HepG2 (cell line): ENCODE results near the gene PPP3CB. TPM values are rescaled to one million over a fixed set of nuclear protein-coding genes. Genes with fewer than 3 reads are reported as not detected.

Source experiments
- ATAC-seq: fragments of 200-7000 bp; cut with Tn5 transposase; 3 replicates; pipeline ENCODE4 v1.9.1; 2020; ENCODE audit warnings: mild to moderate bottlenecking, moderate library complexity
- BruUV-seq: library from RNA; stranded (reverse); fragments of 400-500 nt; replicated peaks from 2 replicates; lab custom pipeline; 2021; lab: Mats Ljungman, UMichigan
- CTCF ChIA-PET: fragments of 300-600 bp; formaldehyde crosslinking; extraction: SDS; loops from one replicate; lab custom pipeline; 2021; ENCODE audit warnings: low total read pairs, inconsistent platforms, low intra/inter-chr PET ratio; lab: Yijun Ruan, JAX
- POLR2A ChIA-PET: fragments of 350-600 bp; sonication (Branson Sonifier 250); formaldehyde crosslinking; loops from one replicate; lab custom pipeline; 2020; ENCODE audit warnings: antibody characterized with exemption, inconsistent platforms; lab: Yijun Ruan, JAX
- DNase-seq: peaks from one replicate; pipeline ENCODE4 v3.0.0-alpha.2; 2015; ENCODE audit warnings: low spot score
- FAIRE-seq: peaks from 3 replicates; lab custom pipeline; 2011; peaks lifted over from hg19 to GRCh38; lab: Jason Lieb, UNC
- H2AFZ ChIP-seq: one replicate; pipeline ENCODE4 v1.6.1; 2011; ENCODE audit warnings: low read length, inconsistent platforms
- H3K27ac ChIP-seq: fragments of 300-600 bp; 3 replicates; pipeline ENCODE4 v1.8.0; 2011; ENCODE audit warnings: mixed run types, mild to moderate bottlenecking, mixed read lengths, low read length, inconsistent platforms; ENCODE audit not compliant: insufficient read depth; ENCODE audit errors: extremely low read length
- H3K27me3 ChIP-seq, 2 experiments: fragments of 200-600 bp in 1 of 2; 2 replicates in 1 of 2; 3 replicates in 1 of 2; pipeline versions ENCODE4 v1.6.0 to v1.8.0; 2011; ENCODE audit warnings: low read length in 2 of 2, mild to moderate bottlenecking in 2 of 2, moderate library complexity in 2 of 2, inconsistent platforms in 1 of 2; ENCODE audit not compliant: insufficient read depth in 2 of 2, control insufficient read depth in 1 of 2
- H3K36me3 ChIP-seq, 2 experiments: fragments of 200-600 bp in 1 of 2; replicated peaks in 1 of 2; 2 replicates in 1 of 2; 3 replicates in 1 of 2; pipeline versions ENCODE4 v1.5.1 to v1.8.0; 2011; ENCODE audit warnings: low read length in 2 of 2, inconsistent platforms in 1 of 2; ENCODE audit not compliant: insufficient read depth in 2 of 2, control insufficient read depth in 1 of 2
- H3K4me1 ChIP-seq: 2 replicates; pipeline ENCODE4 v1.5.1; 2012; ENCODE audit warnings: low read length, inconsistent platforms; ENCODE audit not compliant: insufficient read depth
- H3K4me2 ChIP-seq: 2 replicates; pipeline ENCODE4 v1.6.0; 2011; ENCODE audit warnings: low read depth, low read length, inconsistent platforms
- H3K4me3 ChIP-seq, 3 experiments: fragments of 200-600 bp in 1 of 3; sonication (generic), shearing (Covaris generic) in 1 of 3; replicated peaks in 1 of 3; 2 replicates each; pipeline ENCODE4 v1.5.1; 2011 to 2016; ENCODE audit warnings: low read length in 3 of 3, inconsistent platforms in 2 of 3, low read depth in 2 of 3, mild to moderate bottlenecking in 2 of 3, control low read depth in 1 of 3, mixed read lengths in 1 of 3; ENCODE audit not compliant: insufficient read depth in 1 of 3
- H3K79me2 ChIP-seq: one replicate; pipeline ENCODE4 v1.6.1; 2011; ENCODE audit warnings: low read length, inconsistent platforms; ENCODE audit not compliant: insufficient read depth
- H3K9ac ChIP-seq: 2 replicates; pipeline ENCODE4 v1.6.0; 2011; ENCODE audit warnings: mild to moderate bottlenecking, low read depth, low read length, inconsistent platforms; ENCODE audit not compliant: insufficient read depth
- H3K9me3 ChIP-seq: 2 replicates; pipeline ENCODE4 v1.5.1; 2012; ENCODE audit warnings: mild to moderate bottlenecking, low read length
- H4K20me1 ChIP-seq: 2 replicates; pipeline ENCODE4 v1.6.0; 2011; ENCODE audit warnings: inconsistent platforms, mild to moderate bottlenecking, low read length, moderate library complexity; ENCODE audit not compliant: insufficient read depth
- ATF1 ChIP-seq: IDR thresholded peaks from 2 replicates; pipeline ENCODE4 v1.6.1; 2016; ENCODE audit warnings: mild to moderate bottlenecking, control low read depth
- BHLHE40 ChIP-seq: IDR thresholded peaks from 2 replicates; pipeline ENCODE4 v1.6.1; 2011; ENCODE audit warnings: low read length, improper control_type of control experiment
- ETV5 ChIP-seq: IDR thresholded peaks from 2 replicates; pipeline ENCODE4 v1.6.1; 2018; ENCODE audit warnings: missing biosample characterization, missing genetic modification reagents, inconsistent platforms, borderline replicate concordance
- HMG20A ChIP-seq: IDR thresholded peaks from 2 replicates; pipeline ENCODE4 v1.6.1; 2016; ENCODE audit warnings: borderline replicate concordance
- NBN ChIP-seq: fragments of 450-650 bp; conservative IDR thresholded peaks from 2 replicates; pipeline ENCODE4 v1.6.1; 2017
- NFRKB ChIP-seq: fragments of 450-650 bp; IDR thresholded peaks from 2 replicates; pipeline ENCODE4 v1.6.1; 2017
- NPAS2 ChIP-seq: sonication (generic); formaldehyde crosslinking; IDR thresholded peaks from 2 replicates; pipeline ENCODE4 v1.8.0; 2022; ENCODE audit warnings: mild to moderate bottlenecking, missing genetic modification reagents, borderline replicate concordance
- NR0B2 ChIP-seq: sonication (generic); formaldehyde crosslinking; IDR thresholded peaks from 2 replicates; pipeline ENCODE4 v1.4.0; 2020; ENCODE audit warnings: mild to moderate bottlenecking, missing genetic modification reagents
- PAXIP1 ChIP-seq: sonication (generic); formaldehyde crosslinking; conservative IDR thresholded peaks from 2 replicates; pipeline ENCODE4 v1.4.0; 2020; ENCODE audit warnings: mild to moderate bottlenecking, missing genetic modification reagents, moderate library complexity
- SRSF1 ChIP-seq: fragments of 200-400 bp; formaldehyde crosslinking; optimal IDR thresholded peaks from 2 replicates; pipeline ENCODE3; 2017; ENCODE audit warnings: mild to moderate bottlenecking, low read depth, low read length, moderate library complexity
- TCF7L2 ChIP-seq: IDR thresholded peaks from 2 replicates; pipeline ENCODE4 v1.6.1; 2011; ENCODE audit warnings: mild to moderate bottlenecking, low read depth, low read length, moderate library complexity
- TFE3 ChIP-seq: IDR thresholded peaks from 2 replicates; pipeline ENCODE4 v1.6.1; 2016
- ZNF142 ChIP-seq: sonication (generic); formaldehyde crosslinking; IDR thresholded peaks from 2 replicates; pipeline ENCODE4 v1.4.0; 2020; ENCODE audit warnings: missing genetic modification reagents
- ZNF543 ChIP-seq: sonication (generic); formaldehyde crosslinking; IDR thresholded peaks from 2 replicates; pipeline ENCODE4 v1.4.0; 2020; ENCODE audit warnings: mild to moderate bottlenecking, missing genetic modification reagents
- ZNF569 ChIP-seq: sonication (generic); formaldehyde crosslinking; IDR thresholded peaks from 2 replicates; pipeline ENCODE4 v1.5.0; 2020; ENCODE audit warnings: mild to moderate bottlenecking, missing genetic modification reagents, moderate library complexity, borderline replicate concordance
- WGBS: methylation state at CpG from one replicate; pipeline ENCODE4 v1.1.6; 2017; ENCODE audit warnings: low lambda C conversion rate; 5-methylcytosine and 5-hydroxymethylcytosine counted together
- in situ Hi-C: cut with HindIII; loops from 2 replicates; pipeline ENCODE4 v1.10.0; 2017; ENCODE audit warnings: low pct_unique_long_range_greater_than_20kb; ENCODE audit not compliant: extremely low pct_ligation_motif_present
- intact Hi-C: fragments of 100-400 bp; cut with micrococcal nuclease; formaldehyde crosslinking; loops from one replicate; pipeline ENCODE4 v1.10.0; 2022; ENCODE audit not compliant: unreplicated experiment
- polyA plus RNA-seq, 8 experiments: library from polyadenylated mRNA; depleted of rRNA in 3 of 8; stranded (reverse) in 7 of 8; unstranded in 1 of 8; fragments of >200 nt; fragmentation: Illumina TruSeq in 4 of 8; extraction: Trizol in 4 of 8; gene quantifications; 2 replicates each; pipeline versions ENCODE4 v1.2.1 to v1.2.3, GENCODE V29; 2011 to 2016; ENCODE audit warnings: low read depth in 4 of 8, missing spikeins in 1 of 8, mixed read lengths in 1 of 8; ENCODE audit not compliant: insufficient read depth in 1 of 8
- total RNA-seq, 5 experiments: library from RNA; depleted of rRNA; stranded (reverse); fragments of >200 nt; fragmentation: Illumina TruSeq; extraction: Trizol; gene quantifications; 2 replicates each; pipeline ENCODE4 v1.2.3, GENCODE V29; 2016; ENCODE audit warnings: low read depth in 1 of 5

PPP3CB gene
- total and polyA plus RNA-seq, 2 of the 13 experiments (the other 11 are each of a cell fraction or from before 2014, with no cell fraction given), result 8.7 to 11.4 TPM

GRCh38 chr10:73537709-73538108 is 41.9 kb upstream of the PPP3CB start:
- 97% methylated on average over 7 of the region's 7 CpGs for WGBS
- POLR2A ChIA-PET, result interaction anchor here (1.1 kb wide), 1 partner anchor 88 kb away, joined by 4 read pairs; no protein-coding TSS in a partner anchor
- TF ChIP-seq ZNF569 (CRISPR knock-in tag), result no peak
- TF ChIP-seq NFRKB, result no peak
- no peak for TF ChIP-seq TFE3 (CRISPR knock-in tag)
- no peak for TF ChIP-seq ETV5
- TF ChIP-seq PAXIP1, result no peak
- TF ChIP-seq NR0B2, result no peak
- TF ChIP-seq ZNF142 (CRISPR knock-in tag), result no peak
- TF ChIP-seq NPAS2 (CRISPR knock-in tag), result no peak
- TF ChIP-seq TCF7L2, result no peak
- no peak for TF ChIP-seq SRSF1
- no peak for TF ChIP-seq ZNF543 (CRISPR knock-in tag)
- TF ChIP-seq ATF1, result no peak
- TF ChIP-seq BHLHE40, result no peak
- no peak for TF ChIP-seq NBN
- no peak for TF ChIP-seq HMG20A (CRISPR knock-in tag)
- intact Hi-C loops, result no loop called here
- Histone ChIP-seq H3K79me2 (no peaks in the 10 kb centered on the region), H4K20me1 (no peaks in the 10 kb centered on the region), H3K9me3 (no peaks in the 10 kb centered on the region), H3K27ac (no peak overlapping the region), H3K36me3 (peaks cover 4 to 28% of the 10 kb centered on the region in 2 experiments; a peak in 4 of 5 replicates), H3K4me1 (no peaks in the 10 kb centered on the region), H3K27me3 (no peaks in the 10 kb centered on the region), H3K9ac (no peak overlapping the region), H3K4me3 (no peak overlapping the region), H2AFZ (no peak overlapping the region), H3K4me2 (no peak overlapping the region)
- CTCF ChIA-PET, result no interaction called here
- DNase-seq, result no peak
- in situ Hi-C loops, result no loop called here
- no peak for ATAC-seq
- FAIRE-seq, result no peak
- BruUV-seq, result no TSS peak
